MCF 10A (cell line): ENCODE results near the gene SLC16A4. TPM values are rescaled to one million over a fixed set of nuclear protein-coding genes. Genes with fewer than 3 reads are reported as not detected.

ENCODE experiments used
- BruUV-seq: library from RNA; stranded (reverse); fragments of 400-500 nt; replicated peaks from 2 replicates; lab custom pipeline; 2021; lab: Mats Ljungman, UMichigan
- CTCF ChIA-PET: fragments of 300-600 bp; sonication (Branson Sonifier 250); formaldehyde crosslinking; extraction: SDS; loops from one replicate; lab custom pipeline; 2021; ENCODE audit warnings: antibody characterized with exemption, inconsistent platforms; lab: Yijun Ruan, JAX
- POLR2A ChIA-PET: fragments of 300-600, 350-650 bp; sonication (Branson Sonifier 250); formaldehyde crosslinking; extraction: SDS; loops from one replicate; lab custom pipeline; 2020; ENCODE audit warnings: antibody characterized with exemption, inconsistent platforms; lab: Yijun Ruan, JAX
- DNase-seq: peaks from one replicate; pipeline ENCODE4 v3.0.0-alpha.2; 2018; ENCODE audit not compliant: unreplicated experiment
- H3K27ac Mint-ChIP-seq: one replicate; pipeline ENCODE4 v1.8.0; 2022; ENCODE audit warnings: mild to moderate bottlenecking, low read depth, mixed read lengths; ENCODE audit not compliant: unreplicated experiment
- H3K27me3 Mint-ChIP-seq: one replicate; pipeline ENCODE4 v1.8.0; 2022; ENCODE audit warnings: mixed read lengths; ENCODE audit not compliant: insufficient read depth, unreplicated experiment
- H3K36me3 Mint-ChIP-seq: one replicate; pipeline ENCODE4 v1.8.0; 2022; ENCODE audit warnings: mild to moderate bottlenecking, moderate library complexity, mixed read lengths; ENCODE audit not compliant: insufficient read depth, unreplicated experiment
- H3K4me1 Mint-ChIP-seq: one replicate; pipeline ENCODE4 v1.8.0; 2022; ENCODE audit warnings: mixed read lengths; ENCODE audit not compliant: insufficient read depth, unreplicated experiment
- H3K4me3 Mint-ChIP-seq: one replicate; pipeline ENCODE4 v1.8.0; 2022; ENCODE audit warnings: mild to moderate bottlenecking, moderate library complexity, mixed read lengths; ENCODE audit not compliant: unreplicated experiment
- H3K9me3 Mint-ChIP-seq: one replicate; pipeline ENCODE4 v1.8.0; 2022; ENCODE audit warnings: mixed read lengths; ENCODE audit not compliant: unreplicated experiment
- intact Hi-C: fragments of 100-400 bp; cut with micrococcal nuclease; formaldehyde crosslinking; loops from 2 replicates; pipeline ENCODE4 v1.14.1; 2022
- total RNA-seq: library from RNA; stranded (reverse); gene quantifications from 2 replicates; pipeline ENCODE4 v1.2.3, GENCODE V29; 2022
- TF ChIP-seq, protein P1 (sequence below): fragments of 200-600 bp; IDR thresholded peaks from one replicate; pipeline ENCODE4 v1.8.0; 2022; ENCODE audit warnings: antibody characterized with exemption, mild to moderate bottlenecking; ENCODE audit not compliant: unreplicated experiment

The SLC16A4 gene
- total RNA-seq, 1 experiment from 2014 or later, result 9.8 TPM

DNA sequence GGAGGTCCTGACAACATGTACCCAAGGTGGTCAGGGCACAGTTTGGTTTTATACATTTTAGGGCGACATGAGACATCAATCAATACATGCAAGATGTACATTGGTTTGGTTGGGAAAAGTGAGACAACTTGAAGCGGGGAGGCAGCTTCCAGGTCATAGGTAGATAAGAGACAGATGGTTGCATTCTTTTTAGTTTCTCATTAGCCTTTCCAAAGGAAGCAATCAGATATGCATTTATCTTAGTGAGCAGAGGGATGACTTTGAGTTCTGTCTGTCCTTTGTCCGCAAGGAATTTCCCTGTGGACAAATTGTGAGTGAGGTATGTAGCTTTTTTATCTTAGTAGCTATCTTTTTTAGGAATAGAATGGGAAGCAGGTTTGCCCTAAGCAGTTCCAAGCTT is 62.1 kb downstream of the SLC16A4 start:
- Mint-ChIP-seq H3K9me3 (no peaks in the 10 kb centered on the region), H3K27me3 (no peaks in the 10 kb centered on the region), H3K27ac (no peak overlapping the region), H3K36me3 (no peaks in the 10 kb centered on the region), H3K4me3 (no peak overlapping the region), H3K4me1 (no peaks in the 10 kb centered on the region)
- TF ChIP-seq, protein P1, sequence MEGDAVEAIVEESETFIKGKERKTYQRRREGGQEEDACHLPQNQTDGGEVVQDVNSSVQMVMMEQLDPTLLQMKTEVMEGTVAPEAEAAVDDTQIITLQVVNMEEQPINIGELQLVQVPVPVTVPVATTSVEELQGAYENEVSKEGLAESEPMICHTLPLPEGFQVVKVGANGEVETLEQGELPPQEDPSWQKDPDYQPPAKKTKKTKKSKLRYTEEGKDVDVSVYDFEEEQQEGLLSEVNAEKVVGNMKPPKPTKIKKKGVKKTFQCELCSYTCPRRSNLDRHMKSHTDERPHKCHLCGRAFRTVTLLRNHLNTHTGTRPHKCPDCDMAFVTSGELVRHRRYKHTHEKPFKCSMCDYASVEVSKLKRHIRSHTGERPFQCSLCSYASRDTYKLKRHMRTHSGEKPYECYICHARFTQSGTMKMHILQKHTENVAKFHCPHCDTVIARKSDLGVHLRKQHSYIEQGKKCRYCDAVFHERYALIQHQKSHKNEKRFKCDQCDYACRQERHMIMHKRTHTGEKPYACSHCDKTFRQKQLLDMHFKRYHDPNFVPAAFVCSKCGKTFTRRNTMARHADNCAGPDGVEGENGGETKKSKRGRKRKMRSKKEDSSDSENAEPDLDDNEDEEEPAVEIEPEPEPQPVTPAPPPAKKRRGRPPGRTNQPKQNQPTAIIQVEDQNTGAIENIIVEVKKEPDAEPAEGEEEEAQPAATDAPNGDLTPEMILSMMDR, result no peak
- intact Hi-C loops, result no loop called here
- ChIA-PET CTCF (interaction anchor here (0.7 to 1.9 kb wide), 9 partner anchors 9 to 132 kb away, joined by 3 to 15 read pairs (median 4); partner anchors contain the start of gene RBM15), POLR2A (interaction anchor here (1.1 to 4.2 kb wide), 2 partner anchors 10 to 48 kb away, joined by 3 to 21 read pairs; partner anchors contain the start of gene RBM15)
- DNase-seq, result no peak
- no TSS peak for BruUV-seq

- intact Hi-C loops, result no loop called here
- H3K27me3 Mint-ChIP-seq, result no peaks in the 10 kb centered on the region
- POLR2A ChIA-PET, result interaction anchor here (1.1 to 4.2 kb wide), 2 partner anchors 10 to 49 kb away, joined by 3 to 21 read pairs; partner anchors contain the start of gene RBM15
- CTCF ChIA-PET, result interaction anchor here (0.6 to 1.9 kb wide), 9 partner anchors 10 to 344 kb away, joined by 3 to 15 read pairs (median 4); partner anchors contain the start of genes AHCYL1 and RBM15
- no peaks in the 10 kb centered on the region for H3K4me1 Mint-ChIP-seq
- DNase-seq, result no peak
- H3K4me3 Mint-ChIP-seq, result no peak overlapping the region
- no peaks in the 10 kb centered on the region for H3K9me3 Mint-ChIP-seq
- no peaks in the 10 kb centered on the region for H3K36me3 Mint-ChIP-seq
- no peak overlapping the region for H3K27ac Mint-ChIP-seq
- TF ChIP-seq, protein P1, result no peak
- no TSS peak for BruUV-seq
These were observed 62.6 kb downstream of the SLC16A4 start for GRCh38 chr1:110328274-110328673.

DNA sequence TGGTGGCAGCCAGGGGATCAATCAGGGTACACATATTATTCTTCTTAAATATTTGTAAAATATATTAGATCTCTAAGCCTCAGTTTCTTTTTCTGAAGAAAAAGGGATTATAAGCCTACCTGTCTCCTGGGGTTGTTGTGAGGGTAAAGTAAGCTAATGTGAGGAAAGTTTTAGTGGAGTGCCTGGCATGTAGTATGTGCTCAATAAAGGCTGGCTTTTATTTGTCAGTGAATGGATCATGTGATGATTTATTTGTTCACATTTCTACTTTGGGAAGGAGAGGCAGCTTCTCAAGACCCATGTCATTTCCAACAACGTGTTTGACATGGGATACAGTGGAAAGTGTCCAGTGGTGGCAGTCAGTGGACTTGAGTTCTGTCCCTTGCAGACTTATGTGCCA is 64.0 kb downstream of the SLC16A4 start:
- Mint-ChIP-seq H3K9me3 (no peaks in the 10 kb centered on the region), H3K27me3 (no peaks in the 10 kb centered on the region)
- CTCF ChIA-PET, result interaction anchor here (0.8 to 2.0 kb wide), 3 partner anchors 10 to 134 kb away, joined by 3 to 7 read pairs (median 3); no protein-coding TSS in a partner anchor

GRCh38 chr1:110324667-110325066 is 66.2 kb downstream of the SLC16A4 start:
- Mint-ChIP-seq H3K27me3 (no peaks in the 10 kb centered on the region), H3K4me3 (no peak overlapping the region), H3K4me1 (no peaks in the 10 kb centered on the region), H3K36me3 (no peaks in the 10 kb centered on the region), H3K9me3 (no peaks in the 10 kb centered on the region), H3K27ac (no peak overlapping the region)
- no TSS peak for BruUV-seq
- ChIA-PET CTCF (interaction anchor here (1.1 to 28.9 kb wide), 2 partner anchors 116 to 236 kb away, joined by 3 to 1128 read pairs; partner anchors contain the start of gene KCNC4), POLR2A (no interaction called here)
- DNase-seq, result no peak
- intact Hi-C loops, result no loop called here
- TF ChIP-seq, protein P1, result no peak

More for the DNA sequence above, 64.0 kb downstream of the SLC16A4 start:
- Mint-ChIP-seq H3K4me3 (no peak overlapping the region), H3K4me1 (no peaks in the 10 kb centered on the region), H3K36me3 (no peaks in the 10 kb centered on the region), H3K27ac (no peak overlapping the region)
- POLR2A ChIA-PET, result interaction anchor here (4.2 kb wide), 1 partner anchor 11 kb away, joined by 21 read pairs; the partner anchor contains the start of gene RBM15
- intact Hi-C loops, result no loop called here
- TF ChIP-seq, protein P1, result no peak
- DNase-seq, result no peak
- BruUV-seq, result no TSS peak
